Esophagus squamous epithelium (tissue), 4 donors: ENCODE measurements around the gene TRIM49C.
"Not testable (repeated sequence)": the region's sequence is repeated elsewhere in the genome, so short reads cannot be mapped to it uniquely, and the experiment has no call there.

Source experiments
- CTCF ChIP-seq, 6 experiments: fragments of 450-650 bp in 4 of 6; fragments of 200-600 bp in 2 of 6; sonication (generic) in 2 of 6; IDR thresholded peaks; one replicate each; pipeline ENCODE4 v1.5.1; 2016 to 2019; ENCODE audit warnings: antibody characterized with exemption in 6 of 6, mild to moderate bottlenecking in 4 of 6, moderate library complexity in 4 of 6
- POLR2A ChIP-seq, 4 donors: fragments of 450-650 bp; IDR thresholded peaks; one replicate each; pipeline ENCODE4 v1.6.1; 2017; ENCODE audit warnings: antibody characterized with exemption in 4 of 4, mild to moderate bottlenecking in 4 of 4, moderate library complexity in 3 of 4

GRCh38 chr11:90024184-90024583 is 6.7 kb upstream of the TRIM49C start:
- not testable (repeated sequence) for TF ChIP-seq CTCF, POLR2A (IDR thresholded peaks at IDR 0.05)
